Forelimb muscle (tissue), 1 donor: ENCODE results near the gene COPS3. TPM values are rescaled to one million over a fixed set of nuclear protein-coding genes. Genes with fewer than 3 reads are reported as not detected.

Experiments used
- DNase-seq: peaks from one replicate; pipeline ENCODE4 v3.0.0-alpha.2; 2013; ENCODE audit warnings: low read depth
- polyA plus RNA-seq: library from polyadenylated mRNA; unstranded; fragments of 120-200 nt; gene quantifications from one replicate; pipeline ENCODE4 v1.2.1, GENCODE V29; 2013; ENCODE audit not compliant: insufficient read length

Gene COPS3
- polyA plus RNA-seq, 1 donor, result 76.9 TPM

DNA sequence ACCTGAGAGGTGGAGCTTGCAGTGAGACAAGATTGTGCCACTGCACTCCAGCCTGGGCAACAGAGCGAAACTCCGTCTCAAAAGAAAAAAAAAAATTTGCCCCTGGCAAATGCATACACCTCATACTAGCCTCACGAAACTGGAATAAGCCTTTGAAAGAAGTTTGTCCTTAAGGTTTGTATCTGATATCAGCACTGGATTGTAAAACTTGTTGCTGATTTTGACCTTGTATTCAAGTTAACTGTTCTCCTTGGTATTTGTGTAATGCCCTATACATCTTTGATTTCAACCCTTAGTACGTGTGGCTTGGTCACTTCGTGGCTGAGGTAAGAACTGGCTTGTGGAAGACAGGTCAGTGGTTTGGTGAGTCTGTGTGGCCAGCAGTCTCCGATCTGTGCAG is 37.9 kb downstream of the COPS3 start:
- no peak for DNase-seq

DNA sequence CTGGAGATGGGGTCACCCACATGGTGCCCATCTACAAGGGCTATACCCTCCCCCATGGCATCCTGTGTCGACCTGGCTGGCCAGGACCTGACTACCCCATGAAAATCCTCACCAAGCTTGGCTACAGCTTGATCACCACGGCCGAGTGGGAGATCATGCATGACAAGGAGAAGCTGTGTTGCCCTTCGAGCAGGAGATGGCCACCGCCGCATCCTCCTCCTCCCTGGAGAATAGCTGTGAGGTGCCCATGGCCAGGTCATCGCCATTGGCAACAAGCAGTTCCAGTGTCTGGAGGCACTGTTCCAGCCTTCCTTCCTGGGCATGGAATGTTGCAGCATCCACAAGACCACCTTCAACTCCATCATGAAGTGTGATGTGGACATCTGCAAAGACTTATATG is 38.8 kb downstream of the COPS3 start:
- no peak for DNase-seq

DNA sequence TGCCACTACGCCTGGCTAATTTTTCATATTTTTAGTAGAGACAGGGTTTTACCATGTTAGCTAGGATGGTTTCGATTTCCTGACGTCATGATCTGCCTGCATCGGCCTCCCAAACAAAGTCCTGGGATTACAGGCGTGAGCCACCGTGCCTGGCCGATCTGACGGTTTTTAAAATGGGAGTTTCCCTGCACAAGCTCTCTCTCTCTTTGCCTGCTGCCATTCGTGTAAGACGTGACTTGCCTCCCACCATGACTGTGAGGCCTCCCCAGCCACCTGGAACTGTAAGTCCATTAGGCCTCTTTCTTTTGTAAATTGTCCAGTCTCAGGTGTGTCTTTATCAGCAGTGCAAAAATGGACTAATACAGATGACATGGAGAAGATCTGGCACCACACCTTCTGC is 39.4 kb downstream of the COPS3 start:
- DNase-seq, result no peak

DNA sequence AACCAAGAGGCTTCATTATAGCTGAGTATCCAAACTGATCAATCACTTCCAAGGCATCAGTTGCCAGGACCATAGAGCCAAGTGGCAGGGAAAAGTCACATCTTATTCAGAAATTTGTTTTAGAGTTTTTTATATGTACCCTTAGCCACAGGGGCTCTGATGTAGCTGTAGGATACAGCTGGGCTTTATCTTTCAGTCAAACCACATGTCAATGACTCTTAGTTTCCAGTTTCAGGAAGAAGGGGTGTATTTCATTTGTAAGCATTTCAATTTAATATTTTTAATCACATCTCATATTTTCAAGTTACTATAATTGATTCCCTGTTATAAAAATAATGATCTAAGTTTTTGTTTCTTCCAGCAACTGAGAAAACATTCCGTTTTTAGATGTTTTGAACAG is 41.2 kb downstream of the COPS3 start:
- DNase-seq, result no peak

DNA sequence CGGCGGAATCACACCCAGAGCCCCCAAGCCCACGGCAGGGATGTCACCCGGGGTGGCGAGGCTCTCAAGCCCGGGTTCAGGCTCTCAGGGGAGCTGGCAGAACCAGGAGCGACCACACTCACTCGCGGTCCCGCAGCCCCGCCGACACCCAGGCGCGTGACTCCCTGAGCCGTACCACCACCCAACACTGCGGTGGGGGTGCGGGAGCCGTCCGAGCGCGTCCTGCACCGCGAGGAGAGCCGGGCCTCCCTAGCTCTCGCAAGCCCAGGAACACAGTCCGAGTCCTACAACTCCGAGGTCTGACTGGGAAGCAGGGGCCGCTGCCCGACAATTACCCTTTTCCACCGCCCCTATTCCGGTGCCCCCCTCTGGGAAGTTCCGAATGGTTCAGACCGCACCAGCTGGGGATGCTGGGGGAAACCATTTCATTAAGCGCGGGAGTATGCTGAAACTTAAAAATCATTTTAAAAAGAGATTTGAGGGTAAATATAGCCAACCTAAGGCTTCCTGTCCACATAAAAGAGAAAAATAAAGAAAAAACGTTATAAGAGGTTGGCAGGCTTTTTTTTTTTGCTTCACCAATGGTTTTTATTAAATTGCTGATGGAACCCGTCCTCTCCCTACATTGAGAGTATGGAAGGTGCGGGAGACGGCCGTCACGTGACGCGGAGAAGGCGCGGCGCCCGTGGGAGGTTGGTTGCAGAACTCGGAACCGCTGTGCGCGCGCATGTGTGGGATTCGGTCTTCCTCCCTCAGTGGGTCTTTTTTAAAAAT is 43.8 kb downstream of the COPS3 start, which contains the start of gene FLCN:
TSS of gene FLCN (minus strand) at position 143 of the 774 bp plus-strand sequence. CDS start 9,031 bp downstream, outside the sequence.
- DNase-seq, result peak; percentile 77

DNA sequence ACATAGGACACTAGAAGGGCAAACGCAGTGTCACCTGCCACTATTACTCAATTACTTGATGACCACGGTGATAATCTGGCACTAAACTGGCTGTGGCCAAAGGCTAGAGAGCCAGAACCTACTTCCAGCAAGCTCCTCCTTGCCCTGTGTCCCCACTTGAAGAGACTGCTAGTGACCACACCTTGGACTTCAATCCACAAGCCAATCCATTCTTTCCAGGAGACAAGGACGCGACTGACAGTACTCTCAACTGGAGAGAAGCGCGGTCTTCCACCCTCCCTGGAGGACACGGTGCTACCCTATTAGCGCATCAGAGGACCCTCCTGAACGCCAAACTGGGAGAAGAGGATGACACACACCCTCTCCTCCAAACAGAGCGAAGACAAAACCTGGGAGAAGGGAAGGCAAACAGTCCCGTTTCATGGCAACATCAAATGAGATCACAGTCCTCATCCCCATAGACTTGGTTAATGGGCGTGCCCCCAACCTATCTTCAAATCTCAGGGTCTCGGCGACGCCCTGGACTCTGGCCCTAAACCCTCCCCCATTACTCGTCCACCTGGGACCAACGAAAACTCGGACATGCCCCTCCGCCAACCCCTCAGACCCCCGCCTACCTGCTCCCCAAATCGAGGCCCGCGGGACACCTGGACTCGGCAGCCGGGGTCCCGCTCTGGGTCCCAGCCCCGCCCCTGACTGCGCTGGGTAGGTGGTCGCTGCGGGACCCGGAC is 44.6 kb downstream of the COPS3 start:
- DNase-seq, result no peak

DNA sequence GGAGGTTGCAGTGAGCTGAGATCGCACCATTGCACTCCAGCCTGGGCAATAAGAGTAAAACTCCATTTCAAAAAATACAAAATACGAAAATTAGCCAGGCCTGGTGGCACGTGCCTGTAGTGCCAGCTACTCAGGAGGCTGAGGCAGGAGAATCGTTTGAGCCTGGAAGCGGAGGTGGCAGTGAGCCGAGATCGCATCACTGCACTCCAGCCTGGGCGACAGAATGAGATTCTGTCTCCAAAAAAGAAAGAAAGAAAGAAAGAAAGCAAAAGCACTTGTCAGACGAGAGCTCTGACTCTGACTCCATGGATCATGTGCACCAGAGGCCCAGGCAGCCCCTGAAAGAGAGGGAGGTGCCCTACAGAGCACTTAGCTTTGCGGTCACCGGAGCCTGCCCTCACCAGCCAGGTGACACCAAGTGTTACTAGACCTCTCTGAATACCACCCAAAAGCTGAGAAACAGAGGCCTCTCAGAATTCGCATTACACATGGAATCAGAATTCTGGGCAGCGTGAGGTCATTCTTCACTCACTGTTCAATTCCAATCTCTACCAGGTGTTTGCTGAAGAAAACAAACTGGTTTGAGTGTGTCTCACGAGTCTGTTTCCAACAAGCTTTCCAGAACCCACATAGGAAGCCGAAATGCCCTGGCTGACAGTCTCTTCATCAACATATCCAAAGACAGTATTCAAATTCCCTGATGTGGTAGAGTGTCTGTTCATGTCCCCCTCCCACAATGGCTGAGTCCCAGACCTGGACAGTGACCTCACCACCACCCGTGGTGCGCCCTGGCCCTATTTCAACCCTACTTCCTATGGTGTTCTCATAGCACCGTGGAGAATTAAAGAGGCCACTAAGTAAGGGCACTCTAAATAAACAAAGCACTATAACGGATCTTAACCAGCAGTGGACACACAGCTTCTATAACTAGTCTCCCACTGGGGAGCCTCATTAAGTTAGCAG is 45.6 kb downstream of the COPS3 start:
- DNase-seq, result no peak

DNA sequence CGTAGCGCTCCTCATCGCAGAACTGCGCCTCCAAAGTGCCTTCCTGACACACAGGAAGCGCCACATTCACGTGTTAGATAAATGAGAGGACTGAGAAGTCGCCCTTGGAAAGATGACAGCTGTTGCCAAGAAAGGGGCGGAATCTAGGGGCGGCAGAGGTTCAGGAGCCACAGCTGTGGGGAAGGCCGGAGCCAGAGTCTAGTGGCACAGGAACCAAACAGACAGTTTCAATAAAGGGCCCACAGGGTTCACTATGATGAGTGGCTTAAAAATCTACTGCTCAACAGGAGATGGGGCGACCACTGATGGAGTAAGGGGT is 48.8 kb downstream of the COPS3 start:
- DNase-seq, result no peak

DNA sequence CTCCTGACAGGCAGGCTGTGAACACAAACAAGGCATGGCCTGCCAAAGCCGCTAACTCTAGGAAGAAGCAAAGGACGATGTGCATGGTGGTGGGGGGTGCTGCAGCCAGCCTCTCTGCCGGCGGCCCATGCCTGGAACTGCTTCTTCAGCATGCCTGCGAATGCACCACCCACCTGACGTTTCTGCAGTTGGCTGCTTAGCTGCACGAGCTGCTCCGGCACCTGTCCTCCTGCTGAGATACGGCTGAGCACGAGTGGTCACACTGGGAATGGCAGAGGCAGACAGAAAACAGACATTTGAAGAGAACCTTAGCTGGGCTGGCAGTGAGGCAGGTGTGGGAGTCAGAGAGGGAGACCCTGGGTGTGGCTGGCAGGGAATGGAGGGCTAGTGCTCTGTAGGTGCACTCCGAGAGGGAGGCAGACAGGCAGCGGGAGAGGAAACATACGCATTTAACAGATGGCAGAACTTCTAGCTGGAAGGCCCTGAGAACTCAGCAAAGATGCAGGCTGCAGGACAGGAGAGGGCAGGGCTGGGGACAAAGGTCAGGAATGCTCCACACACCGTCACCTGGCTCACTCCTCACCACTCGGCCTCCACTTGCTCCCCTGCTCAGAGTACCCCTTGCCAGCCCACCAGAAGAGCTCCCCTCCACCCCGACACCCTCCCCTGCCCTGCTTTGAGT is 49.3 kb downstream of the COPS3 start:
- no peak for DNase-seq

DNA sequence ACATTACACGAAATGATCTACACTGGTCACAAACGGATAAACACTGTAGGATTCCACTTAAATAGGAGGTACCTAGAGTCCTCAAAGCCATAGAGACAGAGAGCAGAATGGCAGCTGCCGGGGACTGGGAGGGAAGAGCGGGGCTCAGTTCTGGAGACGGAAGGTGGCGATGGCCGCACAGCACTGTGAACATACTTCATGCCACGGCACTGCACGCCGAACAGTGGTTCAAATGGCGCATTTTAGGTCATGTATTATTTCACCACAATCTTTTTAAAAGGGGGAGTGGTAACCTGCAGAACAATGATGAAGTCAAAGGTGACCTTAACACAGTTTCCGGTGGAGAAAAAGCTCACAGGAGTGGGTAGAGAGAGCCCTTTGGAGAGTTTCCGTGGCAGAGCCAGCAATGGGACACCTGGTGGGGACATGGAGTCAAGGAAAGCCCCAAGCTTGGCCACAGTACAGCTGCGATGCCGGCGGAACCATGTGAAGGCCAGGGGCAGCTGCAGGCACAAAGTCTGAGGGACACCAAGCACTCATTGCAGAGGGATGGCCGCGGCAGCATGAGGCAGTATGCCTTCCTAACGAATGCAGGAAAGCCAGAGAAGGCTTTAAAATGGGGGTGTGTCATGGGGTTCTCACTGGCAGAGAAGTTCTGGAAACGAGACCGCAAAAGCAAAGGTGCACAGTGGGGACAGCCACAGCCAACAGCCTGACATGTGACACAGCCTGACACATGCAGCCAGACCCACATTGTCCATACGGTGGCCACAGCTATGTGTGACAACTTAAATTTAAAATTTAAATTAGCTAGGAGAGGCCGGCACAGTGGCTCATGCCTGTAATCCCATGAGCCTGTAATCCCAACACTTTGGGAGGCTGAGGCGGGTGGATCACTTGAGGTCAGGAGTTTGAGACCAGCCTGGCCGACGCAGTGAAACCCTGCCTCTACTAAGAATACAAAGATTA is 51.3 kb downstream of the COPS3 start:
- no peak for DNase-seq

DNA sequence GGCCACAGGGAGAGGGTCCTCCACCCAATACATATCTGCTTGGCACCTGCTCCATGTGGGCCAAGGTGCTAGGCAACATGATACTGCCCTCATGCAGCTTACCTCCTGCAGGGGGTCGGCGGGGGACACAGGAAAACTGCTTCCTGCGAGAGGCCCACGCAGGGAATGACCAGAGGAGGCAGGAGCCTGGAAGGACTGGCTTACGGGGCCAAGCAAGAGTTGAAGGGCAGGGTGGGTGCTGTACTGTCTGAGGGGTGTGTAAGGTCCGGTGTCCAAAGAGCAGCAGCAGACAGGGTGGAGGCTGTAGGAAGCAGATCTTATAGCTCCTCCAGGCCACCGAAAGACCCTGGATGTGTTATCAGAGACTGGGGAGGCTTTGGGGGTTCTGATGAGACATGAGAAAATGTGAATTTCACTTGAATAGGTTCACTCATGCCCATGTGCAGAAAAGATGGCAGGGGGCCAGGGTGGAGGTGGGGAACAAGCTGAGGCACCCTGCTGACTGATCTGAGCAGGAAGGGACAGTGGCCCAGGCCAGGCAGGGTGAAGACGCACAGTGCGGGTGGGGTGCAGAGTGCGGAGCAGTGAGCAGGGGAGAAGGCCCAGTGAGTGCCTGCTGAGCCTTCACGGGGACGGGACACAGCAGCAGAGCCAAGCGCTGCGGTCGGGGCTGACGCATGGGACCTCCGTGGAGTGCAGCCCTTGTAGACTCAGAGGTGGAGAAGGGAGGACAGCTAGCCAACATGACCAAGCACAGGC is 52.3 kb downstream of the COPS3 start:
- DNase-seq, result no peak

DNA sequence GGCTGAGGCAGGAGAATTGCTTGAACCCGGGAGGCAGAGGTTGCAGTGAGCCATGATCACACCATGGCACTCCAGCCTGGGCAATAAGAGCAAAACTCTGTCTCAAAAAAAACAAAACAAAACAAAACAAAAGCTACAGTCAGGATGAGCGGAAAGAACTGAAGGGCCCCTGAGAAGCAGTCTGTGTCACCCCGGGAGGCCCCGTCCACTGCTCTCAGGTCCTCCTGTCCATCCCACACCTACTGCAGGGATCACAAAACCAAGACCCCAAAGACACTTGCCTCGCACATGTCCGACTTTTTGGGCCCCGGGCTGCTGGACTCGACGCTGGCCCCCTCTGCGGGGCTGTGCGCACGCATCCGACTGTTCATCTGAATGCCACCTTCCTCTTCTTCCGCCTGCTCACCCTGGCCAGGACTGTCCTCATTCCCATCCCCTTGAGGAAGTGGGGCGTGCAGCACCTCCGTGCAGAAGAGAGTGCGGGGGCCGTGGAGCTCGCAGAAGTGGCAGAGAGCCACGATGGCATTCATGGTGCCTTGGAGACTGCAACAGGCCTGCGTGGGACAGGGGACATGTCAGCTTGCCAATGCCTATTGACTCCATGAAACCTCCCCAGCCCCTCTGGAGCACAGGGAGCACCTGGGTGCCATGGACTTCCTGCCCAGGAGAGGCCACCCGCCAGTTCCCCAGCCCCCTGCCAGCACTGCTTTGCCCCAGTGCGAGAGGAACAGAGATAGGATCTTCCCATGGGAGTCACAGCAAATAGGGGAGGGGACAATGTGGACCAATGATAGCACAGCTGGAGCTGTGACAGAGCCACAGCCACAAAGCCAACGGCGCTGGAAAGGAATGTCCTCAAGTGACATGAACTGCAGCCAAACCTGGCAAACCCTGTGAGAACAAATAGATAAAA is 53.2 kb downstream of the COPS3 start:
- DNase-seq, result no peak

DNA sequence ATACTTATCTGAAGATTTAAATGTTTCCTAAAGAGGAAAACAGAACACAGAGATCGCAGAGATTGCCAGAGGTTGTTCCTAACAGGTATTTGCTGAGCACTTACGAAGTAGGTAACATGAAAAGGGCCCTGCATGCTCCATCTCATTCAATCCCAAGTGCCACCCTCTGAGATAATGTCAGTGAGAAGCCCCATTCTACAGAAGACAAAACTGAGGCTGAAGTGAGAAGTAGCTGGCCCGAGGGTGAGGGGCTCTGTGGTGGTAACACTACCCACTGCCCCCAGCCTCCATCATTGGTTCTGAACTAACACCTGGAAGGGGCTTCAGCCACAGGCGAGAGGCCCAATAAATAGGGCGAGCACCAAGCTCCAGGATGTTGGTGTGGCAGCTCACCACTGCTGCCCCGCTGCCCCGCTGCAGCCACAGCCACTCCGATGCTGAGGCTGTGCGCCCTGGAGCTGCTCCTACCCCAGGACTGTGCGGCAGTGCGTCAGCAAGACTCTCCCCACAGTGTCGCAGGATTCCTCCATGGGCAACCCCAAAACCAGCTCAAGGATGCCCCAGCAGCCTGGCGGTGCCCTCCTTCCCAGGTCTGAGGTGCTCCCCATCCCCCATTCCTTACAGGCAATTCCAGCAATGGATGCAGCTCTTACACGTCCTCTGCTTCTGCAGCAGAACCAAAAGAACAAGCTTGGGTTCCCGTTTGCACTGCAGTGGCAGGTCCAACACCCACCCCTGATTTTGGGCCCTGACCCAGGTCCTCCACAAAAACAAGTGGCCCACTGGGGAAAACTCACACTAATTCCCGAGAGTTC is 54.4 kb downstream of the COPS3 start:
- no peak for DNase-seq

DNA sequence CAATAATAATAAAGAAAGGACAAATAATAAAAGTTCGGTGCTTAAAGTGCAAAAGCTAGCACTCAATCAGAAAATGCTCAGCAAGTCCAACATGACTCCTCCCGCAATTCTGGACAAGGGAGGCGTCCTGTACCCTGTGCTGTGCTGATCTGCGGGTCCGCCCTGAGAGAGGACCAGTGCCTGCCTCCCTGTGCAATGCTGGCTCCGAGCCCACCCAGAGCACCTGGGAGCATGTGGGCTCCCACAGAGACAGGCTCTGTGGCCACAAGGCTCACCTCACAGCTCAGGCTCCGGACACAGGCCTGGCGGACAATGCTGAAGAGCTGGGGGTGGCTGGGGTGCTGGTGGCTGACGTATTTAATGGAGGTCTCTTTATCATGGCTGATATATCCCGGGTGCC is 55.1 kb downstream of the COPS3 start:
- no peak for DNase-seq

DNA sequence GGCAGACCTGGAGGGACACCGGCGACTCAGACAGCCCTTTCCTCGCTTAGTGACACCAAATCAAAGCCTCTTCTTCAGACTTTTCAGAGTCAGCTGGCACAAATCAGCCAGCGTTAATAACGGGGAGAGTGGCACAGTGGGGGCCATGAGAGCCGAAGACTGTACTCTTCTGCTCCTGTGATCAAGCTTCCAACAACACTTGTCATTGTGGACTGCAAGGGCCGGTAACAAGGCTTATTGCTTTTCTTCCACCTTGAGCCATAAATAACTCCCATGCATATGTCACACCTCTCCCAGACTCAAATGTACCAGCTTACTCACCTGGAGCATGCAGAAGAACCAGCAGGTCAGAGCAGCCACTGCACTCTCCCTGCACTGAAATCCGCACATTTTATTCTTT is 56.9 kb downstream of the COPS3 start:
- no peak for DNase-seq

DNA sequence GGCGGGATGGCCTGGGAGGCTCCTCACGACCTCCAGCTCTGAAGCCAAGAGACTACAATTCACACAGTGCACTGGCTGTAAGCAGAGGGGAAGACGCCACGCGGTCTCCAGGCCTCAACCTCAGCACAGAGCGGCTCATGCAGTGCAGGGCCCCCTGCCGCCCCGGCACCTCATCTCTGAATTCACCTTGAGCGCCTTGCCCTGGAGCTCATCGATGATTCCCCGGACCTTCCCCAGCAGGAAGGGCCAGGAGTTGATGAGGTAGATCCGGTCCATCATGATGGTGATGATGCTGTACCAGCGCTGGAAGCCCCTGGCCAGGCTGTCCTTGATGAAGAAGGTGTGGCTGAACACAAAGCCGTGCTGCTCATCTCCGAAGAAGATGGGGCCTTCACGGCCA is 57.3 kb downstream of the COPS3 start:
- no peak for DNase-seq

DNA sequence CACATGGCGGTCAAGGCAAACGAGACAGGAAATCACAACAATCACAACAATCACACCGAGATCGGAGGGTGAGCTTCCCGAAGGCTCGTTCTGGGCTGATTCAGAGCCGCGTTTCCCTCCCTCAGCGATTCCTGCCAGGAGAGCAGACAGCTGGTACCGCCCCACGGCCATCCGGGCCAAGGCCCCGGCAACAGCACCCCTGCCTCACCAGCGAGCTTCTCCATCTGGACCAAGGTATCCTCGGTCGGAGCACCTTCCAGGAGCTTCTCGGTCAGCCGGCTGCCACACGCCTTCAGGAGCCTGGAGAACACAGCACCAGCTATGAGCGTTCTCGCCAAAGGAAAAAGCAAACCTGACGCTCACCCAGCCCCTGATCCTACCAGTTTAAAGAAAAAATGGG is 59.7 kb downstream of the COPS3 start:
- DNase-seq, result no peak

DNA sequence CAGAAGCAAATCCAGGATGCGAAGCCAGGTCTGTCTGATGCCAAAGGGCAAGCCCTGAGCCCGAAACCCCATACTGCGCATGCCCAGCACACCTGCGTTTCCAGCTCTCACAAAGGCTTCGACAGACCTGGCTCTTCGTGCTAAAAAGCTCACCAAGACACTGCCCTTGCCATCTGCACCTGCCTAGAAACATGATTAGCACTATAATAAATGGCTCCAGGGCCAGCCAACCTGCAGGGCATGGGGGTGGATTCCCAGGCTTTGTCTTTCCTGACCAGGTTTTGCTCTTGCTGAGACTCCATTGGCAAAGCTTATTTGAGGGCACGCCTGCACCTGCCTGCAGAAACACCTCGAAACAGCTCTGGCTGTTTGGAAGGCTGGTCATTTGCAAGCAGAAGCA is 60.5 kb downstream of the COPS3 start:
- no peak for DNase-seq
